Thoracic aorta (tissue), 2 donors: Measurements from ENCODE around the gene WDR53. TPM values are rescaled to one million over a fixed set of nuclear protein-coding genes. Genes with fewer than 3 reads are reported as not detected.
"Not testable (repeated sequence)": the region's sequence is repeated elsewhere in the genome, so short reads cannot be mapped to it uniquely, and the experiment has no call there.

ENCODE experiments used
- ATAC-seq: fragments of 150-250 bp; one replicate; pipeline ENCODE4 v1.8.0; 2017; ENCODE audit warnings: low read depth; ENCODE audit not compliant: insufficient number of reproducible peaks, low FRiP score
- DNase-seq: peaks from one replicate; pipeline ENCODE4 v3.0.0-alpha.2; 2020; ENCODE audit warnings: low spot score
- H3K27ac ChIP-seq, 2 donors: fragments of 200-600 bp; sonication (generic); 1 replicate in 1 of 2; 2 replicates in 1 of 2; pipeline ENCODE4 v1.5.1; 2016; ENCODE audit warnings: mild to moderate bottlenecking in 2 of 2, moderate library complexity in 2 of 2
- H3K27me3 ChIP-seq: fragments of 200-600 bp; sonication (generic); replicated peaks from 2 replicates; pipeline ENCODE4 v1.6.0; 2016; ENCODE audit warnings: mild to moderate bottlenecking; ENCODE audit not compliant: insufficient read depth
- H3K36me3 ChIP-seq: fragments of 200-600 bp; sonication (generic); one replicate; pipeline ENCODE4 v1.5.1; 2016
- H3K4me1 ChIP-seq, 2 donors: fragments of 200-600 bp; sonication (generic); 1 replicate in 1 of 2; 2 replicates in 1 of 2; pipeline versions ENCODE4 v1.5.1 to v1.6.0; 2016; ENCODE audit warnings: low read depth in 2 of 2, mild to moderate bottlenecking in 1 of 2; ENCODE audit not compliant: control insufficient read depth in 1 of 2
- H3K4me3 ChIP-seq: fragments of 200-600 bp; sonication (generic); 2 replicates; pipeline ENCODE4 v1.5.1; 2016; ENCODE audit warnings: mild to moderate bottlenecking
- H3K9me3 ChIP-seq: fragments of 200-600 bp; sonication (generic); 2 replicates; pipeline ENCODE4 v1.5.1; 2016
- CTCF ChIP-seq: fragments of 200-600 bp; sonication (generic); IDR thresholded peaks from one replicate; pipeline ENCODE4 v1.5.1; 2019; ENCODE audit warnings: antibody characterized with exemption
- total RNA-seq, 2 donors: library from RNA; depleted of rRNA; stranded (reverse); fragments of >200 nt; gene quantifications; one replicate each; pipeline versions ENCODE4 v1.1.0 to v1.2.3, GENCODE V29; 2016

Gene WDR53
- total RNA-seq, 2 donors from 2014 or later, result 5.6 to 6.7 TPM

GRCh38 chr3:196600359-196600758 is 32.0 kb upstream of the WDR53 start:
- Histone ChIP-seq H3K27me3 (no peaks in the 10 kb centered on the region), H3K36me3 (no peaks in the 10 kb centered on the region), H3K4me1 (no peaks in the 10 kb centered on the region), H3K4me3 (no peak overlapping the region), H3K27ac (no peak overlapping the region), H3K9me3 (no peaks in the 10 kb centered on the region)
- no peak for ATAC-seq
- no peak for DNase-seq
- TF ChIP-seq CTCF, result no peak

GRCh38 chr3:196599734-196600128 is 31.4 kb upstream of the WDR53 start:
- Histone ChIP-seq H3K27ac (no peak overlapping the region), H3K4me3 (no peak overlapping the region), H3K27me3 (no peaks in the 10 kb centered on the region), H3K9me3 (no peaks in the 10 kb centered on the region), H3K4me1 (no peaks in the 10 kb centered on the region), H3K36me3 (no peaks in the 10 kb centered on the region)
- DNase-seq (no peak), ATAC-seq (no peak)
- TF ChIP-seq CTCF, result no peak

GRCh38 chr3:196597971-196598733 is 29.8 kb upstream of the WDR53 start:
- H3K27ac ChIP-seq, H3K36me3 ChIP-seq, H3K4me3 ChIP-seq, DNase-seq, ATAC-seq, H3K4me1 ChIP-seq, H3K27me3 ChIP-seq, H3K9me3 ChIP-seq: not testable (repeated sequence)

GRCh38 chr3:196596355-196596754 is 28.0 kb upstream of the WDR53 start:
- ATAC-seq, result no peak

GRCh38 chr3:196590279-196590678 is 21.9 kb upstream of the WDR53 start:
- no peak for TF ChIP-seq CTCF
- ATAC-seq (no peak), DNase-seq (no peak)
- Histone ChIP-seq H3K4me1 (no peaks in the 10 kb centered on the region), H3K27me3 (no peaks in the 10 kb centered on the region), H3K4me3 (no peak overlapping the region), H3K36me3 (no peaks in the 10 kb centered on the region), H3K9me3 (no peaks in the 10 kb centered on the region), H3K27ac (no peak overlapping the region)

More at GRCh38 chr3:196596355-196596754, 28.0 kb upstream of the WDR53 start:
- no peak overlapping the region for H3K4me3 ChIP-seq
- H3K9me3 ChIP-seq, result no peaks in the 10 kb centered on the region
- TF ChIP-seq CTCF, result no peak
- no peaks in the 10 kb centered on the region for H3K27me3 ChIP-seq
- no peaks in the 10 kb centered on the region for H3K36me3 ChIP-seq
- no peak overlapping the region for H3K27ac ChIP-seq
- no peaks in the 10 kb centered on the region for H3K4me1 ChIP-seq
- no peak for DNase-seq
